ENCODE data around the gene CREBRF.
"Not testable (repeated sequence)": the region's sequence is repeated elsewhere in the genome, so short reads cannot be mapped to it uniquely, and the experiment has no call there.

Gene CREBRF

GRCh38 chr5:173039188-173039587 is 17.0 kb upstream of the CREBRF start:
- no peak for DNase-seq

GRCh38 chr5:173039964-173040363 is 16.2 kb upstream of the CREBRF start:
- DNase-seq: no peak

- no peak for DNase-seq
Measured at GRCh38 chr5:173041881-173042762, 14.0 kb upstream of the CREBRF start.

- DNase-seq: no peak
Measured at GRCh38 chr5:173042763-173043107, 13.4 kb upstream of the CREBRF start.

- DNase-seq: no peak
Measured at GRCh38 chr5:173045474-173045873, 10.7 kb upstream of the CREBRF start.

- not testable (repeated sequence) for DNase-seq
Measured at GRCh38 chr5:173047096-173047837, 8.9 kb upstream of the CREBRF start.

GRCh38 chr5:173047838-173048105 is 8.4 kb upstream of the CREBRF start:
- DNase-seq: no peak

- DNase-seq: no peak
Measured at GRCh38 chr5:173050791-173051190, 5.4 kb upstream of the CREBRF start.

GRCh38 chr5:173051746-173052145 is 4.4 kb upstream of the CREBRF start:
- DNase-seq: no peak

GRCh38 chr5:173053041-173053440 is 3.1 kb upstream of the CREBRF start:
- DNase-seq: no peak

GRCh38 chr5:173055042-173055721 is 970 bp upstream of the CREBRF start:
- no peak for DNase-seq

- DNase-seq: no peak
Measured at GRCh38 chr5:173055722-173055982, 500 bp upstream of the CREBRF start.

GRCh38 chr5:173056783-173057061 is 570 bp downstream of the CREBRF start:
- no peak for DNase-seq

- peak; percentile 95 for DNase-seq
Measured at GRCh38 chr5:173057062-173057924, 1.1 kb downstream of the CREBRF start.

GRCh38 chr5:173062141-173062540 is 6.0 kb downstream of the CREBRF start:
- DNase-seq: no peak

- no peak for DNase-seq
Measured at GRCh38 chr5:173065155-173065554, 9.0 kb downstream of the CREBRF start.

- no peak for DNase-seq
Measured at GRCh38 chr5:173069671-173070070, 13.5 kb downstream of the CREBRF start.

GRCh38 chr5:173075137-173075843 is 19.1 kb downstream of the CREBRF start:
- no peak for DNase-seq

GRCh38 chr5:173075970-173076369 is 19.8 kb downstream of the CREBRF start:
- DNase-seq: no peak

- not testable (repeated sequence) for DNase-seq
Measured at GRCh38 chr5:173076471-173076870, 20.3 kb downstream of the CREBRF start.

- no peak for DNase-seq
Measured at GRCh38 chr5:173078878-173079277, 22.7 kb downstream of the CREBRF start.

- DNase-seq: no peak
Measured at GRCh38 chr5:173089581-173089980, 33.4 kb downstream of the CREBRF start.

GRCh38 chr5:173090639-173091038 is 34.5 kb downstream of the CREBRF start:
- no peak for DNase-seq

Data from T1000 (cell line).